H1 (cell line): ENCODE measurements around the gene GSDME. TPM values are rescaled to one million over a fixed set of nuclear protein-coding genes. Genes with fewer than 3 reads are reported as not detected.

ENCODE experiments used
- CHD1 ChIP-seq: IDR thresholded peaks from 2 replicates; pipeline ENCODE4 v1.6.1; 2012; ENCODE audit warnings: low read depth, low read length, improper control_type of control experiment
- CTCF ChIP-seq, 3 experiments: IDR thresholded peaks; 1 replicate in 2 of 3; 2 replicates in 1 of 3; pipeline versions ENCODE4 v1.5.1 to v1.6.1; 2011; ENCODE audit warnings: low read length in 3 of 3, mild to moderate bottlenecking in 3 of 3, inconsistent platforms in 2 of 3, low read depth in 1 of 3, moderate library complexity in 1 of 3; ENCODE audit not compliant: insufficient read depth in 1 of 3; ENCODE audit errors: control extremely low read depth in 1 of 3
- JUND ChIP-seq: IDR thresholded peaks from 2 replicates; pipeline ENCODE4 v1.6.1; 2011; ENCODE audit warnings: mild to moderate bottlenecking, improper control_type of control experiment, low read length
- NRF1 ChIP-seq: IDR thresholded peaks from 2 replicates; pipeline ENCODE4 v1.6.1; 2011; ENCODE audit warnings: mild to moderate bottlenecking, low read depth, low read length, improper control_type of control experiment
- RBBP5 ChIP-seq: IDR thresholded peaks from 2 replicates; pipeline ENCODE4 v1.7.1; 2012; ENCODE audit warnings: low read depth, mild to moderate bottlenecking, inconsistent platforms, low read length, moderate library complexity, borderline replicate concordance
- SAP30 ChIP-seq: fragments of 300-600 bp; sonication (generic); IDR thresholded peaks from 2 replicates; pipeline ENCODE4 v1.7.1; 2012; ENCODE audit warnings: low read length, moderate library complexity, mild to moderate bottlenecking, inconsistent platforms; ENCODE audit not compliant: insufficient read depth, insufficient replicate concordance
- polyA plus RNA-seq, 7 experiments: library from polyadenylated mRNA; depleted of rRNA in 3 of 7; stranded (reverse) in 5 of 7; unstranded in 2 of 7; fragments of >200 nt in 5 of 7; fragments of 200-250 nt in 2 of 7; gene quantifications; 1 replicate in 5 of 7; 2 replicates in 1 of 7; 4 replicates in 1 of 7; pipeline versions ENCODE4 v1.2.1 to v1.2.3, GENCODE V29; 2011 to 2013; ENCODE audit warnings: missing spikeins in 2 of 7, mixed read lengths in 2 of 7
- total RNA-seq: library from RNA; stranded (reverse); fragmentation: NEBNext Ultra II Directional; extraction: Animal tissue kit (Norgen Biotek cat#: 25700); gene quantifications from 2 replicates; pipeline ENCODE4 v1.2.1, GENCODE V29; 2021
- TF ChIP-seq, protein P1 (sequence below): IDR thresholded peaks from 2 replicates; pipeline ENCODE4 v1.6.1; 2012; ENCODE audit warnings: inconsistent platforms

GSDME gene
- total and polyA plus RNA-seq, 2 of the 8 experiments (the other 6 are each of a cell fraction or from before 2014, with no cell fraction given), result 5.4 to 7.6 TPM

DNA sequence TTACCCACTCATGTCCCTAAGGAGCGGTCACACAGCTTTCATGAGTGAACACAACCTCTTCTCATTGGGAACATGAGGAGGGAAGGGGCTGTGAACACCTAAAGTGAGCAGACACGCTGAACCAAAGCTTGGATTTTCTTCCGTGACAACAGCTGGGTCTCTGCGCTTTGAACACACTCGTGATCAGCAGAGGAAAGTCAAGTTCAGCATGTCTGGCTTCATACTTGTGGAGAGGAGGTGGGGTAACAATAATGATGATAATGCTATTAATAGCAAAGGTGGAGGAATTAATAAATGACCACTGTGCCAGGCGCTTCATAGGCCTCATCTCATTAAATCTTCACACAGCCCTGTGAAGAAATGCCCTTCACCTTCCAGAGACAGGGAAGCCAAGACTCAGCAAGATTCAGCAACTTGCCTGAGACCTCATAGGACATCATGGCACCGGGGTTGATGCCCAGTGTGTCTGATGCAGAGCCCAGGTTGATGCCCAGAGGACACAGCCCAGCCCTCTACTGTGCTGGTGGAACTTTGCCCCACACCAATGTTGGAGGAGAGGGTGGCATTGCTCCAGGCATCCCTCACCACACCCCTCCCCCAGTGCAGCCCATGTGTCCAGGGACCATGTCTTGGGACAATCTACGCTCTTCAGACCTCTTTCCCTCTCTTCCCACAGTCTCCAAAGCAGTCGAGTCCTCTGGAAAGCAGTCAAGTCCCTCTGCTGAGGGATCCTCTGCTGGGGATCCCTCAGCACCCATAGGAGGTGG lies 40.6 kb downstream of the GSDME start (continued):
- TF ChIP-seq JUND (no peak), CHD1 (no peak), SAP30 (no peak), NRF1 (no peak), CTCF (IDR thresholded peaks at IDR 0.05; ENCODE audit: control extremely low read depth in 1 of 3, insufficient read depth in 1 of 3, low read depth in 1 of 3, low read length in 3 of 3) (no peak), RBBP5 (no peak)
- TF ChIP-seq, protein P1, sequence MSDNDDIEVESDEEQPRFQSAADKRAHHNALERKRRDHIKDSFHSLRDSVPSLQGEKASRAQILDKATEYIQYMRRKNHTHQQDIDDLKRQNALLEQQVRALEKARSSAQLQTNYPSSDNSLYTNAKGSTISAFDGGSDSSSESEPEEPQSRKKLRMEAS, result no peak
